Brain microvascular endothelial cell (primary cell): ENCODE data around the gene KANSL1.

Experiments
- DNase-seq: peaks from one replicate; pipeline ENCODE4 v3.0.0-alpha.2; 2020
- H3K27ac ChIP-seq: fragments of 250-450 bp; sonication (Bioruptor Pico); 2 replicates; pipeline ENCODE4 v1.5.1; 2020; ENCODE audit warnings: mild to moderate bottlenecking, moderate library complexity
- H3K27me3 ChIP-seq: fragments of 250-450 bp; sonication (Bioruptor Pico); replicated peaks from 2 replicates; pipeline ENCODE4 v1.5.1; 2020; ENCODE audit warnings: mild to moderate bottlenecking
- H3K36me3 ChIP-seq: fragments of 250-450 bp; sonication (Bioruptor Pico); replicated peaks from 2 replicates; pipeline ENCODE4 v1.5.1; 2020; ENCODE audit warnings: mild to moderate bottlenecking
- H3K4me3 ChIP-seq: 2 replicates; pipeline ENCODE4 v1.5.1; 2011; ENCODE audit warnings: low read depth, mild to moderate bottlenecking, control low read depth, low read length, moderate library complexity
- in situ Hi-C: cut with HindIII; loops from 2 replicates; pipeline ENCODE4 v1.10.0; 2017; ENCODE audit warnings: low sequenced_read_pairs, low pct_ligation_motif_present
- TF ChIP-seq, protein P1 (sequence below): IDR thresholded peaks from 2 replicates; pipeline ENCODE4 v1.5.1; 2011; ENCODE audit warnings: low read depth, mild to moderate bottlenecking, moderate library complexity, low read length, control low read depth, inconsistent platforms; ENCODE audit errors: missing control alignments

Gene KANSL1

DNA sequence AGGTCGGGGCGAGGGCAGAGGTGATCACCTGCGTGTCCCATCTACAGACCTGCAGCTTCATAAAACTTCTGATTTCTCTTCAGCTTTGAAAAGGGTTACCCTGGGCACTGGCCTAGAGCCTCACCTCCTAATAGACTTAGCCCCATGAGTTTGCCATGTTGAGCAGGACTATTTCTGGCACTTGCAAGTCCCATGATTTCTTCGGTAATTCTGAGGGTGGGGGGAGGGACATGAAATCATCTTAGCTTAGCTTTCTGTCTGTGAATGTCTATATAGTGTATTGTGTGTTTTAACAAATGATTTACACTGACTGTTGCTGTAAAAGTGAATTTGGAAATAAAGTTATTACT, 165.3 kb downstream of the KANSL1 start:
- in situ Hi-C loops: no loop called here
- no peak for DNase-seq
- no peaks in the 10 kb centered on the region for H3K27me3 ChIP-seq
- H3K36me3 ChIP-seq: peaks cover 34% of the 10 kb centered on the region
- no peak overlapping the region for H3K4me3 ChIP-seq
- H3K27ac ChIP-seq: no peak overlapping the region
- TF ChIP-seq, protein P1, sequence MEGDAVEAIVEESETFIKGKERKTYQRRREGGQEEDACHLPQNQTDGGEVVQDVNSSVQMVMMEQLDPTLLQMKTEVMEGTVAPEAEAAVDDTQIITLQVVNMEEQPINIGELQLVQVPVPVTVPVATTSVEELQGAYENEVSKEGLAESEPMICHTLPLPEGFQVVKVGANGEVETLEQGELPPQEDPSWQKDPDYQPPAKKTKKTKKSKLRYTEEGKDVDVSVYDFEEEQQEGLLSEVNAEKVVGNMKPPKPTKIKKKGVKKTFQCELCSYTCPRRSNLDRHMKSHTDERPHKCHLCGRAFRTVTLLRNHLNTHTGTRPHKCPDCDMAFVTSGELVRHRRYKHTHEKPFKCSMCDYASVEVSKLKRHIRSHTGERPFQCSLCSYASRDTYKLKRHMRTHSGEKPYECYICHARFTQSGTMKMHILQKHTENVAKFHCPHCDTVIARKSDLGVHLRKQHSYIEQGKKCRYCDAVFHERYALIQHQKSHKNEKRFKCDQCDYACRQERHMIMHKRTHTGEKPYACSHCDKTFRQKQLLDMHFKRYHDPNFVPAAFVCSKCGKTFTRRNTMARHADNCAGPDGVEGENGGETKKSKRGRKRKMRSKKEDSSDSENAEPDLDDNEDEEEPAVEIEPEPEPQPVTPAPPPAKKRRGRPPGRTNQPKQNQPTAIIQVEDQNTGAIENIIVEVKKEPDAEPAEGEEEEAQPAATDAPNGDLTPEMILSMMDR: no peak

DNA sequence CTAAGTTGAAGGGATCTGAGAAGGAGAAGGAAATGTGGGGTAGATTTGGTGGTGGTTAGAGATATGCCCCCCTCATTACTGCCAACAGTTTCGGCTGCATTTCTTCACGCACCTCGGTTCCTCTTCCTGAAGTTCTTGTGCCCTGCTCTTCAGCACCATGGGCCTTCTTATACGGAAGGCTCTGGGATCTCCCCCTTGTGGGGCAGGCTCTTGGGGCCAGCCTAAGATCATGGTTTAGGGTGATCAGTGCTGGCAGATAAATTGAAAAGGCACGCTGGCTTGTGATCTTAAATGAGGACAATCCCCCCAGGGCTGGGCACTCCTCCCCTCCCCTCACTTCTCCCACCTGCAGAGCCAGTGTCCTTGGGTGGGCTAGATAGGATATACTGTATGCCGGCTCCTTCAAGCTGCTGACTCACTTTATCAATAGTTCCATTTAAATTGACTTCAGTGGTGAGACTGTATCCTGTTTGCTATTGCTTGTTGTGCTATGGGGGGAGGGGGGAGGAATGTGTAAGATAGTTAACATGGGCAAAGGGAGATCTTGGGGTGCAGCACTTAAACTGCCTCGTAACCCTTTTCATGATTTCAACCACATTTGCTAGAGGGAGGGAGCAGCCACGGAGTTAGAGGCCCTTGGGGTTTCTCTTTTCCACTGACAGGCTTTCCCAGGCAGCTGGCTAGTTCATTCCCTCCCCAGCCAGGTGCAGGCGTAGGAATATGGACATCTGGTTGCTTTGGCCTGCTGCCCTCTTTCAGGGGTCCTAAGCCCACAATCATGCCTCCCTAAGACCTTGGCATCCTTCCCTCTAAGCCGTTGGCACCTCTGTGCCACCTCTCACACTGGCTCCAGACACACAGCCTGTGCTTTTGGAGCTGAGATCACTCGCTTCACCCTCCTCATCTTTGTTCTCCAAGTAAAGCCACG, 165.9 kb downstream of the KANSL1 start:
- no peak for DNase-seq
- Histone ChIP-seq H3K27me3 (no peaks in the 10 kb centered on the region), H3K36me3 (peaks cover 28% of the 10 kb centered on the region), H3K27ac (no peak overlapping the region), H3K4me3 (no peak overlapping the region)
- in situ Hi-C loops: no loop called here
- TF ChIP-seq, protein P1: no peak

DNA sequence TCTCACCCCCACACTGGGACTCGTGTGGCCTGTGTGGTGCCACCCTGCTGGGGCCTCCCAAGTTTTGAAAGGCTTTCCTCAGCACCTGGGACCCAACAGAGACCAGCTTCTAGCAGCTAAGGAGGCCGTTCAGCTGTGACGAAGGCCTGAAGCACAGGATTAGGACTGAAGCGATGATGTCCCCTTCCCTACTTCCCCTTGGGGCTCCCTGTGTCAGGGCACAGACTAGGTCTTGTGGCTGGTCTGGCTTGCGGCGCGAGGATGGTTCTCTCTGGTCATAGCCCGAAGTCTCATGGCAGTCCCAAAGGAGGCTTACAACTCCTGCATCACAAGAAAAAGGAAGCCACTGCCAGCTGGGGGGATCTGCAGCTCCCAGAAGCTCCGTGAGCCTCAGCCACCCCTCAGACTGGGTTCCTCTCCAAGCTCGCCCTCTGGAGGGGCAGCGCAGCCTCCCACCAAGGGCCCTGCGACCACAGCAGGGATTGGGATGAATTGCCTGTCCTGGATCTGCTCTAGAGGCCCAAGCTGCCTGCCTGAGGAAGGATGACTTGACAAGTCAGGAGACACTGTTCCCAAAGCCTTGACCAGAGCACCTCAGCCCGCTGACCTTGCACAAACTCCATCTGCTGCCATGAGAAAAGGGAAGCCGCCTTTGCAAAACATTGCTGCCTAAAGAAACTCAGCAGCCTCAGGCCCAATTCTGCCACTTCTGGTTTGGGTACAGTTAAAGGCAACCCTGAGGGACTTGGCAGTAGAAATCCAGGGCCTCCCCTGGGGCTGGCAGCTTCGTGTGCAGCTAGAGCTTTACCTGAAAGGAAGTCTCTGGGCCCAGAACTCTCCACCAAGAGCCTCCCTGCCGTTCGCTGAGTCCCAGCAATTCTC, 166.8 kb downstream of the KANSL1 start:
- H3K27me3 ChIP-seq: no peaks in the 10 kb centered on the region
- H3K4me3 ChIP-seq: no peak overlapping the region
- TF ChIP-seq, protein P1: no peak
- DNase-seq: no peak
- peaks cover 21% of the 10 kb centered on the region for H3K36me3 ChIP-seq
- H3K27ac ChIP-seq: no peak overlapping the region
- in situ Hi-C loops: no loop called here

DNA sequence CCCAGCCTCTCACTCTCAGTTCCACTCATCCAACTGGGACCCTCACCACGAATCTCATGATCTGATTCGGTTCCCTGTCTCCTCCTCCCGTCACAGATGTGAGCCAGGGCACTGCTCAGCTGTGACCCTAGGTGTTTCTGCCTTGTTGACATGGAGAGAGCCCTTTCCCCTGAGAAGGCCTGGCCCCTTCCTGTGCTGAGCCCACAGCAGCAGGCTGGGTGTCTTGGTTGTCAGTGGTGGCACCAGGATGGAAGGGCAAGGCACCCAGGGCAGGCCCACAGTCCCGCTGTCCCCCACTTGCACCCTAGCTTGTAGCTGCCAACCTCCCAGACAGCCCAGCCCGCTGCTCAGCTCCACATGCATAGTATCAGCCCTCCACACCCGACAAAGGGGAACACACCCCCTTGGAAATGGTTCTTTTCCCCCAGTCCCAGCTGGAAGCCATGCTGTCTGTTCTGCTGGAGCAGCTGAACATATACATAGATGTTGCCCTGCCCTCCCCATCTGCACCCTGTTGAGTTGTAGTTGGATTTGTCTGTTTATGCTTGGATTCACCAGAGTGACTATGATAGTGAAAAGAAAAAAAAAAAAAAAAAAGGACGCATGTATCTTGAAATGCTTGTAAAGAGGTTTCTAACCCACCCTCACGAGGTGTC, 167.6 kb downstream of the KANSL1 start:
- Histone ChIP-seq H3K36me3 (peaks cover 15% of the 10 kb centered on the region), H3K4me3 (no peak overlapping the region), H3K27me3 (no peaks in the 10 kb centered on the region), H3K27ac (no peak overlapping the region)
- TF ChIP-seq, protein P1: no peak
- no peak for DNase-seq
- in situ Hi-C loops: no loop called here

DNA sequence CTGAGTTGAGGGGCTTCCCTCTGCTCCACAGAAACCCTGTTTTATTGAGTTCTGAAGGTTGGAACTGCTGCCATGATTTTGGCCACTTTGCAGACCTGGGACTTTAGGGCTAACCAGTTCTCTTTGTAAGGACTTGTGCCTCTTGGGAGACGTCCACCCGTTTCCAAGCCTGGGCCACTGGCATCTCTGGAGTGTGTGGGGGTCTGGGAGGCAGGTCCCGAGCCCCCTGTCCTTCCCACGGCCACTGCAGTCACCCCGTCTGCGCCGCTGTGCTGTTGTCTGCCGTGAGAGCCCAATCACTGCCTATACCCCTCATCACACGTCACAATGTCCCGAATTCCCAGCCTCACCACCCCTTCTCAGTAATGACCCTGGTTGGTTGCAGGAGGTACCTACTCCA, 168.2 kb downstream of the KANSL1 start:
- TF ChIP-seq, protein P1: no peak
- no peak for DNase-seq
- H3K4me3 ChIP-seq: no peak overlapping the region
- in situ Hi-C loops: no loop called here
- no peak overlapping the region for H3K27ac ChIP-seq
- peaks cover 13% of the 10 kb centered on the region for H3K36me3 ChIP-seq
- H3K27me3 ChIP-seq: no peaks in the 10 kb centered on the region
